B cell (primary cell): ENCODE data around the gene MPP4. TPM values are rescaled to one million over a fixed set of nuclear protein-coding genes. Genes with fewer than 3 reads are reported as not detected.

Experiments
- ATAC-seq: fragments of 200-7000 bp; cut with Tn5 transposase; one replicate; pipeline ENCODE4 v1.10.0; 2021; ENCODE audit warnings: low read depth, mild to moderate bottlenecking, moderate number of reproducible peaks, moderate library complexity
- CTCF ChIA-PET: fragments of 350-600 bp; sonication (Branson Sonifier 250); formaldehyde crosslinking; loops from one replicate; lab custom pipeline; 2021; ENCODE audit warnings: antibody characterized with exemption, inconsistent platforms; lab: Charles Lee
- POLR2A ChIA-PET: fragments of 350-600 bp; sonication (Branson Sonifier 250); formaldehyde crosslinking; loops from one replicate; lab custom pipeline; 2021; ENCODE audit warnings: antibody characterized with exemption; lab: Charles Lee
- DNase-seq: peaks from one replicate; pipeline ENCODE4 v3.0.0; 2013
- H2AFZ ChIP-seq: 2 replicates; pipeline ENCODE4 v1.6.1; 2012; ENCODE audit warnings: mild to moderate bottlenecking, low read depth, low read length; ENCODE audit not compliant: insufficient read depth, poor library complexity, severe bottlenecking
- H3K27ac ChIP-seq, 2 donors: 1 replicate in 1 of 2; 2 replicates in 1 of 2; pipeline ENCODE4 v1.5.1; 2012 to 2013; ENCODE audit warnings: low read length in 2 of 2, mild to moderate bottlenecking in 2 of 2, moderate library complexity in 1 of 2
- H3K27me3 ChIP-seq, 4 experiments: fragments of 200-600 bp in 1 of 4; sonication (generic) in 1 of 4; replicated peaks in 1 of 4; 1 replicate in 2 of 4; 2 replicates in 2 of 4; pipeline versions ENCODE4 v1.6.1 to v1.7.0; 2013 to 2016; ENCODE audit warnings: low read length in 3 of 4, mild to moderate bottlenecking in 2 of 4, mixed read lengths in 1 of 4, moderate library complexity in 1 of 4; ENCODE audit not compliant: insufficient read depth in 4 of 4, control insufficient read depth in 3 of 4; ENCODE audit errors: control extremely low read depth in 1 of 4
- H3K36me3 ChIP-seq, 2 experiments: replicated peaks in 1 of 2; 1 replicate in 1 of 2; 2 replicates in 1 of 2; pipeline versions ENCODE4 v1.6.1 to v1.7.1; 2013; ENCODE audit warnings: low read length in 1 of 2; ENCODE audit not compliant: insufficient read depth in 2 of 2, control insufficient read depth in 1 of 2; ENCODE audit errors: control extremely low read depth in 1 of 2, extremely low read depth in 1 of 2
- H3K4me1 ChIP-seq, 2 donors: fragments of 200-600 bp in 1 of 2; sonication (generic) in 1 of 2; 1 replicate in 1 of 2; 2 replicates in 1 of 2; pipeline versions ENCODE4 v1.5.1 to v1.6.1; 2013 to 2017; ENCODE audit warnings: low read length in 2 of 2; ENCODE audit not compliant: control insufficient read depth in 2 of 2, insufficient read depth in 2 of 2
- H3K4me2 ChIP-seq: replicated peaks from 2 replicates; pipeline ENCODE3; 2012; ENCODE audit warnings: mild to moderate bottlenecking, low read depth, low read length; ENCODE audit not compliant: poor library complexity, severe bottlenecking
- H3K4me3 ChIP-seq, 5 experiments: fragments of 200-600 bp in 1 of 5; sonication (generic) in 1 of 5; 1 replicate in 3 of 5; 2 replicates in 2 of 5; pipeline versions ENCODE4 v1.5.1 to v1.7.0; 2011 to 2016; ENCODE audit warnings: low read length in 4 of 5, mild to moderate bottlenecking in 4 of 5, low read depth in 2 of 5, control low read depth in 1 of 5, moderate library complexity in 1 of 5; ENCODE audit not compliant: insufficient read depth in 1 of 5; ENCODE audit errors: control extremely low read depth in 1 of 5, extremely low read depth in 1 of 5
- H3K79me2 ChIP-seq: fragments of 200-600 bp; sonication (generic); one replicate; pipeline ENCODE4 v1.6.0; 2016; ENCODE audit warnings: low read length; ENCODE audit not compliant: control insufficient read depth, insufficient read depth
- H3K9ac ChIP-seq: fragments of 200-600 bp; sonication (generic); 2 replicates; pipeline ENCODE4 v1.6.1; 2017; ENCODE audit warnings: mild to moderate bottlenecking, low read length, moderate library complexity
- H3K9me3 ChIP-seq, 3 donors: one replicate each; pipeline versions ENCODE4 v1.6.1 to v1.7.1; 2013; ENCODE audit warnings: low read length in 2 of 3; ENCODE audit not compliant: control insufficient read depth in 2 of 3, insufficient read depth in 1 of 3; ENCODE audit errors: control extremely low read depth in 1 of 3
- H4K20me1 ChIP-seq: 2 replicates; pipeline ENCODE4 v1.6.0; 2012; ENCODE audit warnings: mild to moderate bottlenecking, low read length; ENCODE audit not compliant: insufficient read depth, control insufficient read depth, poor library complexity, severe bottlenecking
- H3K27ac Mint-ChIP-seq: one replicate; pipeline ENCODE4 v1.8.0; 2021; ENCODE audit warnings: mixed read lengths
- H3K27me3 Mint-ChIP-seq: one replicate; pipeline ENCODE4 v1.8.0; 2021; ENCODE audit warnings: mixed read lengths
- H3K4me1 Mint-ChIP-seq: one replicate; pipeline ENCODE4 v1.8.0; 2021; ENCODE audit warnings: mixed read lengths
- H3K4me3 Mint-ChIP-seq: one replicate; pipeline ENCODE4 v1.8.0; 2021; ENCODE audit warnings: mixed read lengths
- H3K9me3 Mint-ChIP-seq: one replicate; pipeline ENCODE4 v1.8.0; 2022; ENCODE audit warnings: mixed read lengths; ENCODE audit not compliant: insufficient read depth
- CTCF ChIP-seq: fragments of 200-600 bp; IDR thresholded peaks from one replicate; pipeline ENCODE4 v1.8.0; 2022; ENCODE audit warnings: antibody characterized with exemption, mild to moderate bottlenecking
- EZH2 ChIP-seq: IDR thresholded peaks from 2 replicates; pipeline ENCODE4 v1.6.1; 2012; ENCODE audit warnings: borderline replicate concordance, low read depth, mild to moderate bottlenecking, moderate library complexity, low read length; ENCODE audit not compliant: insufficient read depth, poor library complexity, severe bottlenecking
- WGBS: methylation state at CpG from one replicate; pipeline ENCODE4 v1.1.5; 2013; ENCODE audit warnings: missing lambda C conversion rate; ENCODE audit not compliant: insufficient coverage; 5-methylcytosine and 5-hydroxymethylcytosine counted together
- intact Hi-C: fragments of 100-400 bp; cut with micrococcal nuclease; formaldehyde crosslinking; loops from one replicate; pipeline ENCODE4 v1.10.0; 2022
- polyA plus RNA-seq: library from polyadenylated mRNA; depleted of rRNA; stranded (reverse); fragments of >200 nt; gene quantifications from 2 replicates; pipeline ENCODE4 v1.2.3, GENCODE V29; 2012
- total RNA-seq, 2 donors: library from RNA; stranded (reverse); fragments of 120-200 nt in 1 of 2; gene quantifications; 1 replicate in 1 of 2; 2 replicates in 1 of 2; pipeline versions ENCODE4 v1.2.3 to v1.2.4, GENCODE V29; 2013 to 2022

The MPP4 gene
- total and polyA plus RNA-seq, 2 donors (not counting 1 experiment from before 2014, with no cell fraction given), result not detected

GRCh38 chr2:201734111-201734510 lies 35.7 kb upstream of the MPP4 start:
- POLR2A ChIA-PET, result no interaction called here
- Histone ChIP-seq H3K36me3 (no peaks in the 10 kb centered on the region), H3K27me3 (no peaks in the 10 kb centered on the region), H3K9ac (no peak overlapping the region), H3K79me2 (no peaks in the 10 kb centered on the region), H3K27ac (no peak overlapping the region), H2AFZ (no peak overlapping the region), H3K4me3 (no peak overlapping the region), H3K4me1 (no peaks in the 10 kb centered on the region), H3K4me2 (no peak overlapping the region), H4K20me1 (no peaks in the 10 kb centered on the region), H3K9me3 (peaks cover 0 to 4% (median 3%) of the 10 kb centered on the region in 3 donors)
- intact Hi-C loops, result no loop called here
- no peak overlapping the region for H3K4me3 Mint-ChIP-seq
- no peaks in the 10 kb centered on the region for H3K9me3 Mint-ChIP-seq
- no peak overlapping the region for H3K27ac Mint-ChIP-seq
- CTCF ChIA-PET, result no interaction called here
- WGBS, result 58% methylated on average over 2 of the region's 4 CpGs
- ATAC-seq (no peak), DNase-seq (no peak)
- TF ChIP-seq EZH2, result no peak
- TF ChIP-seq CTCF, result no peak
- no peaks in the 10 kb centered on the region for H3K27me3 Mint-ChIP-seq
- H3K4me1 Mint-ChIP-seq, result no peaks in the 10 kb centered on the region

- H3K27me3 ChIP-seq, result no peaks in the 10 kb centered on the region
- no peak overlapping the region for H3K4me2 ChIP-seq
- intact Hi-C loops, result no loop called here
- H2AFZ ChIP-seq, result no peak overlapping the region
- Mint-ChIP-seq H3K4me1 (no peaks in the 10 kb centered on the region), H3K4me3 (no peak overlapping the region), H3K27ac (no peak overlapping the region), H3K27me3 (no peaks in the 10 kb centered on the region), H3K9me3 (no peaks in the 10 kb centered on the region)
- H3K4me3 ChIP-seq, result no peak overlapping the region
- H3K9ac ChIP-seq, result no peak overlapping the region
- ATAC-seq (no peak), DNase-seq (no peak)
- no peak overlapping the region for H3K27ac ChIP-seq
- H4K20me1 ChIP-seq, result no peaks in the 10 kb centered on the region
- WGBS, result no CpG with 5 or more reads among the region's 1 CpG
- TF ChIP-seq EZH2, result no peak
- no peak for TF ChIP-seq CTCF
- ChIA-PET POLR2A (no interaction called here), CTCF (interaction anchor here (0.7 kb wide), 1 partner anchor 161 kb away, joined by 3 read pairs; no protein-coding TSS in a partner anchor)
- no peaks in the 10 kb centered on the region for H3K36me3 ChIP-seq
- H3K9me3 ChIP-seq, result peaks cover 0 to 4% (median 3%) of the 10 kb centered on the region in 3 donors
- H3K79me2 ChIP-seq, result no peaks in the 10 kb centered on the region
- H3K4me1 ChIP-seq, result no peaks in the 10 kb centered on the region
These were observed 35.1 kb upstream of the MPP4 start for GRCh38 chr2:201733544-201733943.
